KMS-11 (cell line): ENCODE measurements around the gene MSL1.

Experiments used
- H2AFZ ChIP-seq: fragments of 200-600 bp; sonication (generic); 2 replicates; pipeline ENCODE4 v1.6.1; 2016; ENCODE audit warnings: antibody characterized with exemption, mixed run types, low read depth
- H3K27ac ChIP-seq: fragments of 200-600 bp; sonication (generic); 2 replicates; pipeline ENCODE4 v1.6.1; 2016; ENCODE audit warnings: mild to moderate bottlenecking, mixed run types
- H3K27me3 ChIP-seq: fragments of 200-600 bp; sonication (generic); 2 replicates; pipeline ENCODE4 v1.6.1; 2017; ENCODE audit warnings: mild to moderate bottlenecking, low read depth, mixed run types, moderate library complexity; ENCODE audit not compliant: insufficient read depth
- H3K36me3 ChIP-seq: fragments of 200-600 bp; sonication (generic); 2 replicates; pipeline ENCODE4 v1.6.1; 2017; ENCODE audit warnings: mild to moderate bottlenecking, mixed run types; ENCODE audit not compliant: insufficient read depth
- H3K4me1 ChIP-seq: fragments of 200-600 bp; sonication (generic); 2 replicates; pipeline ENCODE4 v1.6.1; 2016; ENCODE audit warnings: mild to moderate bottlenecking, low read depth, mixed run types; ENCODE audit not compliant: poor library complexity, severe bottlenecking
- H3K4me2 ChIP-seq: fragments of 200-600 bp; sonication (generic); 2 replicates; pipeline ENCODE4 v1.7.0; 2016; ENCODE audit warnings: mild to moderate bottlenecking, mixed run types
- H3K4me3 ChIP-seq: fragments of 200-600 bp; sonication (generic); IDR thresholded peaks from 2 replicates; pipeline ENCODE4 v1.6.1; 2017; ENCODE audit warnings: low read depth, low read length, mixed read lengths; ENCODE audit not compliant: insufficient read depth
- H3K79me2 ChIP-seq: fragments of 200-600 bp; sonication (generic); 2 replicates; pipeline ENCODE4 v1.6.1; 2016; ENCODE audit warnings: low read depth, mixed run types; ENCODE audit not compliant: insufficient read depth
- H3K9ac ChIP-seq: fragments of 200-600 bp; sonication (generic); 2 replicates; pipeline ENCODE4 v1.6.1; 2016; ENCODE audit warnings: mild to moderate bottlenecking, mixed run types
- H4K20me1 ChIP-seq: fragments of 200-600 bp; sonication (generic); 2 replicates; pipeline ENCODE4 v1.6.1; 2016; ENCODE audit warnings: mild to moderate bottlenecking, mixed run types; ENCODE audit not compliant: insufficient read depth
- CTCF ChIP-seq: fragments of 200-600 bp; sonication (generic); conservative IDR thresholded peaks from 2 replicates; pipeline ENCODE4 v1.6.1; 2017; ENCODE audit warnings: low read depth, mild to moderate bottlenecking, antibody characterized with exemption, low read length, moderate library complexity, mixed read lengths

Gene MSL1

GRCh38 chr17:40074175-40074512 lies 47.6 kb upstream of the MSL1 start:
- Histone ChIP-seq H3K4me1 (peaks cover 49% of the 10 kb centered on the region), H3K27ac (no peak overlapping the region), H2AFZ (no peak overlapping the region), H3K4me3 (no peak overlapping the region), H3K4me2 (no peak overlapping the region), H3K9ac (no peak overlapping the region), H3K27me3 (no peaks in the 10 kb centered on the region), H3K36me3 (no peaks in the 10 kb centered on the region), H3K79me2 (no peaks in the 10 kb centered on the region; the same call in 1 of the 2 replicates), H4K20me1 (no peaks in the 10 kb centered on the region)
- no peak for TF ChIP-seq CTCF

- Histone ChIP-seq H4K20me1 (no peaks in the 10 kb centered on the region), H3K9ac (no peak overlapping the region), H3K79me2 (no peaks in the 10 kb centered on the region; the same call in 1 of the 2 replicates), H3K4me2 (no peak overlapping the region; the same call in 1 of the 2 replicates), H3K4me3 (no peak overlapping the region), H2AFZ (no peak overlapping the region), H3K4me1 (peaks cover 42% of the 10 kb centered on the region), H3K27me3 (no peaks in the 10 kb centered on the region), H3K36me3 (no peaks in the 10 kb centered on the region), H3K27ac (no peak overlapping the region)
- no peak for TF ChIP-seq CTCF
These were observed 46.9 kb upstream of the MSL1 start for GRCh38 chr17:40074871-40075200.

- H3K4me3 ChIP-seq, result no peak overlapping the region
- no peak overlapping the region for H3K27ac ChIP-seq
- no peak overlapping the region; the same call in 1 of the 2 replicates for H3K4me2 ChIP-seq
- no peaks in the 10 kb centered on the region for H4K20me1 ChIP-seq
- TF ChIP-seq CTCF, result peak; percentile 99
- H3K27me3 ChIP-seq, result no peaks in the 10 kb centered on the region
- H3K79me2 ChIP-seq, result no peaks in the 10 kb centered on the region; the same call in 1 of the 2 replicates
- peaks cover 37% of the 10 kb centered on the region for H3K4me1 ChIP-seq
- no peak overlapping the region for H3K9ac ChIP-seq
- no peak overlapping the region for H2AFZ ChIP-seq
- no peaks in the 10 kb centered on the region for H3K36me3 ChIP-seq
These were observed 46.4 kb upstream of the MSL1 start for GRCh38 chr17:40075201-40075941.

GRCh38 chr17:40075942-40076498 lies 45.8 kb upstream of the MSL1 start:
- no peak overlapping the region for H2AFZ ChIP-seq
- H3K27ac ChIP-seq, result no peak overlapping the region
- no peak overlapping the region for H3K4me2 ChIP-seq
- no peaks in the 10 kb centered on the region; the same call in 1 of the 2 replicates for H3K79me2 ChIP-seq
- no peaks in the 10 kb centered on the region for H3K27me3 ChIP-seq
- H3K4me1 ChIP-seq, result peaks cover 30% of the 10 kb centered on the region
- no peaks in the 10 kb centered on the region for H3K36me3 ChIP-seq
- no peak overlapping the region for H3K9ac ChIP-seq
- no peak overlapping the region for H3K4me3 ChIP-seq
- H4K20me1 ChIP-seq, result no peaks in the 10 kb centered on the region
- no peak for TF ChIP-seq CTCF
